HG03280 (cell line): ENCODE data around the gene GTF2F1.
"Not testable (repeated sequence)": the region's sequence is repeated elsewhere in the genome, so short reads cannot be mapped to it uniquely, and the experiment has no call there.

Source experiments
- ATAC-seq: cut with Tn5 transposase; IDR thresholded peaks from one replicate; pipeline ENCODE4 v1.9.1; 2021; ENCODE audit warnings: mild to moderate bottlenecking, moderate library complexity; ENCODE audit not compliant: unreplicated experiment

GTF2F1 gene

GRCh38 chr19:6393074-6393982 lies at the start of gene GTF2F1:
TSS of gene GTF2F1 (minus strand) at chr19:6393164. CDS start at chr19:6392995, 169 bp downstream.
- ATAC-seq, result peak; percentile 86

- no peak for ATAC-seq
These were observed 49.2 kb upstream of the GTF2F1 start for GRCh38 chr19:6442087-6442688.

- no peak for ATAC-seq
These were observed 47.9 kb upstream of the GTF2F1 start for GRCh38 chr19:6440905-6441304.

GRCh38 chr19:6439743-6440142 lies 46.8 kb upstream of the GTF2F1 start:
- ATAC-seq, result no peak

- no peak for ATAC-seq
These were observed 40.7 kb upstream of the GTF2F1 start, which contains the start of gene SLC25A41 for GRCh38 chr19:6433663-6434062. TSS of gene SLC25A41 (minus strand) at chr19:6433763. CDS start at chr19:6433693, 70 bp downstream.

- no peak for ATAC-seq
These were observed 40.2 kb upstream of the GTF2F1 start for GRCh38 chr19:6433165-6433564.

- ATAC-seq, result no peak
These were observed 38.9 kb upstream of the GTF2F1 start for GRCh38 chr19:6431891-6432290.

GRCh38 chr19:6429419-6430221 lies 36.7 kb upstream of the GTF2F1 start:
- no peak for ATAC-seq

GRCh38 chr19:6428692-6429418 lies 35.9 kb upstream of the GTF2F1 start:
- not testable (repeated sequence) for ATAC-seq

GRCh38 chr19:6427131-6427530 lies 34.2 kb upstream of the GTF2F1 start:
- no peak for ATAC-seq

GRCh38 chr19:6425732-6426620 lies 33.0 kb upstream of the GTF2F1 start:
- ATAC-seq, result no peak

GRCh38 chr19:6424939-6425731 lies 32.2 kb upstream of the GTF2F1 start:
- peak; percentile 80 for ATAC-seq

GRCh38 chr19:6424195-6424938 lies 31.4 kb upstream of the GTF2F1 start, which contains the start of gene KHSRP:
TSS of gene KHSRP (minus strand) at chr19:6424811. CDS start at chr19:6424701, 110 bp downstream.
- ATAC-seq, result no peak

GRCh38 chr19:6423499-6424194 lies 30.7 kb upstream of the GTF2F1 start:
- ATAC-seq, result no peak

- no peak for ATAC-seq
These were observed 28.4 kb upstream of the GTF2F1 start for GRCh38 chr19:6421075-6422014.

GRCh38 chr19:6418562-6418932 lies 25.6 kb upstream of the GTF2F1 start:
- ATAC-seq, result no peak
